Fibroblast of lung (primary cell): ENCODE results near the gene DNAAF1. TPM values are rescaled to one million over a fixed set of nuclear protein-coding genes. Genes with fewer than 3 reads are reported as not detected.

ENCODE experiments used
- DNase-seq, 2 donors: peaks; one replicate each; pipeline versions ENCODE4 v3.0.0 to v3.0.0-alpha.2; 2010; ENCODE audit warnings: low read depth in 2 of 2
- H2AFZ ChIP-seq: 2 replicates; pipeline ENCODE4 v1.5.1; 2012; ENCODE audit warnings: low read length, control low read depth, inconsistent platforms
- H3K27ac ChIP-seq: 2 replicates; pipeline ENCODE4 v1.5.1; 2011; ENCODE audit warnings: low read length, control low read depth; ENCODE audit not compliant: insufficient read depth
- H3K27me3 ChIP-seq: 2 replicates; pipeline ENCODE4 v1.5.1; 2011; ENCODE audit warnings: mild to moderate bottlenecking, low read length; ENCODE audit not compliant: control insufficient read depth, insufficient read depth
- H3K36me3 ChIP-seq: 2 replicates; pipeline ENCODE4 v1.5.1; 2011; ENCODE audit warnings: low read length; ENCODE audit not compliant: control insufficient read depth, insufficient read depth
- H3K4me1 ChIP-seq: 2 replicates; pipeline ENCODE4 v1.5.1; 2011; ENCODE audit warnings: low read length; ENCODE audit not compliant: control insufficient read depth, insufficient read depth; ENCODE audit errors: extremely low read depth
- H3K4me2 ChIP-seq: 2 replicates; pipeline ENCODE4 v1.5.1; 2011; ENCODE audit warnings: low read length, control low read depth; ENCODE audit not compliant: insufficient read depth; ENCODE audit errors: extremely low read depth
- H3K4me3 ChIP-seq, 4 experiments: fragments of 200-600 bp in 1 of 4; sonication (generic) in 1 of 4; replicated peaks in 1 of 4; 2 replicates each; pipeline ENCODE4 v1.5.1; 2011 to 2016; ENCODE audit warnings: low read length in 4 of 4, low read depth in 3 of 4, mild to moderate bottlenecking in 3 of 4, control low read depth in 2 of 4, inconsistent platforms in 1 of 4, mixed read lengths in 1 of 4; ENCODE audit not compliant: insufficient read depth in 1 of 4; ENCODE audit errors: control extremely low read depth in 1 of 4
- H3K79me2 ChIP-seq: 2 replicates; pipeline ENCODE4 v1.5.1; 2012; ENCODE audit warnings: mild to moderate bottlenecking, low read length, inconsistent platforms; ENCODE audit not compliant: control insufficient read depth, insufficient read depth
- H3K9ac ChIP-seq: 2 replicates; pipeline ENCODE4 v1.5.1; 2011; ENCODE audit warnings: mild to moderate bottlenecking, low read length, control low read depth; ENCODE audit not compliant: insufficient read depth
- H3K9me3 ChIP-seq: 2 replicates; pipeline ENCODE4 v1.5.1; 2012; ENCODE audit warnings: low read depth, low read length; ENCODE audit not compliant: control insufficient read depth, insufficient read depth
- H4K20me1 ChIP-seq: 2 replicates; pipeline ENCODE4 v1.5.1; 2011; ENCODE audit warnings: low read length; ENCODE audit not compliant: control insufficient read depth, insufficient read depth; ENCODE audit errors: extremely low read depth
- CTCF ChIP-seq, 2 donors: IDR thresholded peaks in 1 of 2; conservative IDR thresholded peaks in 1 of 2; 1 replicate in 1 of 2; 2 replicates in 1 of 2; pipeline ENCODE4 v1.5.1; 2011 to 2012; ENCODE audit warnings: low read length in 2 of 2, control low read depth in 1 of 2, inconsistent platforms in 1 of 2, low read depth in 1 of 2, mild to moderate bottlenecking in 1 of 2
- EZH2 ChIP-seq: IDR thresholded peaks from 2 replicates; pipeline ENCODE4 v1.5.1; 2012; ENCODE audit warnings: low read length, control low read depth, mild to moderate bottlenecking; ENCODE audit errors: missing control alignments
- polyA plus RNA-seq, 2 donors: library from polyadenylated mRNA; depleted of rRNA in 1 of 2; stranded (reverse) in 1 of 2; unstranded in 1 of 2; fragments of >200 nt; gene quantifications; 2 replicates each; pipeline ENCODE4 v1.2.1, GENCODE V29; 2011 to 2012; ENCODE audit warnings: missing spikeins in 1 of 2
- total RNA-seq: library from RNA; depleted of rRNA; stranded (reverse); fragments of >200 nt; gene quantifications from 2 replicates; pipeline ENCODE4 v1.2.1, GENCODE V29; 2014

Gene DNAAF1
- total and polyA plus RNA-seq, 2 donors (not counting 1 experiment from before 2014, with no cell fraction given) = not detected

- H3K27ac ChIP-seq = no peak overlapping the region
- H3K4me3 ChIP-seq = no peak overlapping the region
- no peaks in the 10 kb centered on the region for H3K4me1 ChIP-seq
- H3K9me3 ChIP-seq = no peaks in the 10 kb centered on the region
- TF ChIP-seq CTCF (conservative IDR thresholded peaks at IDR 0.05 in 1 of 2, IDR thresholded peaks at IDR 0.05 in 1 of 2; ENCODE audit: low read depth in 1 of 2, low read length in 2 of 2) (no peak), EZH2 (no peak)
- H3K9ac ChIP-seq = no peak overlapping the region
- H3K36me3 ChIP-seq = no peaks in the 10 kb centered on the region
- peaks cover 23% of the 10 kb centered on the region for H3K27me3 ChIP-seq
- H3K4me2 ChIP-seq = no peak overlapping the region
- H2AFZ ChIP-seq = no peak overlapping the region
- H3K79me2 ChIP-seq = no peaks in the 10 kb centered on the region
- H4K20me1 ChIP-seq = no peaks in the 10 kb centered on the region
- no peak for DNase-seq
Measured at GRCh38 chr16:84161801-84162200, 16.7 kb downstream of the DNAAF1 start.

- Histone ChIP-seq H3K9ac (no peak overlapping the region), H2AFZ (no peak overlapping the region), H3K79me2 (no peaks in the 10 kb centered on the region), H4K20me1 (no peaks in the 10 kb centered on the region), H3K27ac (no peak overlapping the region), H3K27me3 (peaks cover 5% of the 10 kb centered on the region), H3K4me3 (no peak overlapping the region), H3K9me3 (no peaks in the 10 kb centered on the region), H3K4me1 (no peaks in the 10 kb centered on the region), H3K36me3 (no peaks in the 10 kb centered on the region), H3K4me2 (no peak overlapping the region)
- no peak for TF ChIP-seq EZH2
- TF ChIP-seq CTCF (conservative IDR thresholded peaks at IDR 0.05 in 1 of 2, IDR thresholded peaks at IDR 0.05 in 1 of 2; ENCODE audit: low read depth in 1 of 2, low read length in 2 of 2) = no peak
- DNase-seq = no peak
Measured at GRCh38 chr16:84165746-84166145, 20.6 kb downstream of the DNAAF1 start.

- Histone ChIP-seq H3K9ac (no peak overlapping the region), H3K4me1 (no peaks in the 10 kb centered on the region), H4K20me1 (no peaks in the 10 kb centered on the region), H3K79me2 (no peaks in the 10 kb centered on the region), H3K27me3 (no peaks in the 10 kb centered on the region), H2AFZ (no peak overlapping the region), H3K36me3 (no peaks in the 10 kb centered on the region), H3K4me3 (no peak overlapping the region), H3K9me3 (no peaks in the 10 kb centered on the region), H3K27ac (no peak overlapping the region), H3K4me2 (no peak overlapping the region)
- DNase-seq = no peak
- no peak for TF ChIP-seq CTCF (conservative IDR thresholded peaks at IDR 0.05 in 1 of 2, IDR thresholded peaks at IDR 0.05 in 1 of 2; ENCODE audit: low read depth in 1 of 2, low read length in 2 of 2)
- TF ChIP-seq EZH2 = no peak
Measured at GRCh38 chr16:84166796-84167695, 21.9 kb downstream of the DNAAF1 start.
